Measurements from ENCODE around the gene SOCS2. TPM values are rescaled to one million over a fixed set of nuclear protein-coding genes. Genes with fewer than 3 reads are reported as not detected.

Gene SOCS2
- total and polyA plus RNA-seq, 11 donors = 9.2 to 46.5 (median 19.0) TPM

GRCh38 chr12:93609281-93610192 lies 37.1 kb downstream of the SOCS2 start:
- Histone ChIP-seq H3K4me3 (no peak overlapping the region), H3K27me3 (no peaks in the 10 kb centered on the region), H3K36me3 (no peaks in the 10 kb centered on the region), H3K4me1 (peaks cover 0 to 6% (median 0%) of the 10 kb centered on the region in 12 donors), H3K27ac (no peak overlapping the region), H3K9me3 (no peaks in the 10 kb centered on the region)
- DNase-seq = no peak
- intact Hi-C loops (cut with DNase I) = loop anchor here in 1 of 10 donors (10.0 kb wide), 1 partner anchor 65 kb away; the partner anchor contains the start of gene CRADD
- TF ChIP-seq POLR2A (IDR thresholded peaks at IDR 0.05) (no peak), CTCF (IDR thresholded peaks at IDR 0.05) (no peak)
- 81 to 98% (median 97%) methylated on average over 4 of the region's 4 CpGs for WGBS, 4 donors
- ATAC-seq = no peak

GRCh38 chr12:93612776-93613175 lies 40.3 kb downstream of the SOCS2 start:
- 54 to 61% (median 59%) methylated on average over 4 of the region's 4 CpGs for WGBS, 4 donors
- Histone ChIP-seq H3K36me3 (no peaks in the 10 kb centered on the region), H3K4me1 (peaks cover 0 to 15% (median 0%) of the 10 kb centered on the region in 12 donors), H3K9me3 (no peaks in the 10 kb centered on the region), H3K27ac (no peak overlapping the region), H3K27me3 (no peaks in the 10 kb centered on the region), H3K4me3 (no peak overlapping the region)
- ATAC-seq (no peak), DNase-seq (no peak)
- TF ChIP-seq CTCF (IDR thresholded peaks at IDR 0.05) = no peak
- no peak for TF ChIP-seq POLR2A (IDR thresholded peaks at IDR 0.05)
- intact Hi-C loops (cut with DNase I) = no loop called here

- TF ChIP-seq POLR2A (IDR thresholded peaks at IDR 0.05) (no peak), CTCF (IDR thresholded peaks at IDR 0.05) (no peak)
- intact Hi-C loops (cut with DNase I) = loop anchor here in 2 of 10 donors (5.0 kb wide), 2 partner anchors 47 to 52 kb away; no protein-coding TSS in a partner anchor
- H3K4me1 ChIP-seq = peaks cover 0 to 15% (median 0%) of the 10 kb centered on the region in 12 donors
- DNase-seq = no peak
- H3K27ac ChIP-seq = peak overlapping the region in 5 of 12 donors; percentile 1 to 71 (median 26)
- peak; percentile 47 to 84 (median 71) for ATAC-seq
- no peaks in the 10 kb centered on the region for H3K9me3 ChIP-seq
- 44 to 74% (median 47%) methylated on average over 2 of the region's 2 CpGs for WGBS, 4 donors
- no peak overlapping the region for H3K4me3 ChIP-seq
- no peaks in the 10 kb centered on the region for H3K36me3 ChIP-seq
- H3K27me3 ChIP-seq = no peaks in the 10 kb centered on the region
Observed at GRCh38 chr12:93614917-93615596, 42.6 kb downstream of the SOCS2 start.

GRCh38 chr12:93616584-93617101 lies 44.2 kb downstream of the SOCS2 start:
- intact Hi-C loops (cut with DNase I) = loop anchor here in 3 of 10 donors (1.0 to 5.0 kb wide), 3 partner anchors 46 to 52 kb away; no protein-coding TSS in a partner anchor
- WGBS, 4 donors = 78 to 82% (median 81%) methylated on average over 8 of the region's 8 CpGs
- no peaks in the 10 kb centered on the region for H3K9me3 ChIP-seq
- no peak for ATAC-seq
- H3K4me1 ChIP-seq = peaks cover 0 to 15% (median 0%) of the 10 kb centered on the region in 12 donors
- no peak for TF ChIP-seq POLR2A (IDR thresholded peaks at IDR 0.05)
- TF ChIP-seq CTCF (IDR thresholded peaks at IDR 0.05) = no peak
- H3K27ac ChIP-seq = no peak overlapping the region
- DNase-seq = no peak
- no peaks in the 10 kb centered on the region for H3K27me3 ChIP-seq
- H3K36me3 ChIP-seq = no peaks in the 10 kb centered on the region
- no peak overlapping the region for H3K4me3 ChIP-seq
